H1 (cell line): ENCODE measurements around the gene GAS2L1.

ENCODE experiments used
- CTCF ChIP-seq, 3 experiments: IDR thresholded peaks; 1 replicate in 2 of 3; 2 replicates in 1 of 3; pipeline versions ENCODE4 v1.5.1 to v1.6.1; 2011; ENCODE audit warnings: low read length in 3 of 3, mild to moderate bottlenecking in 3 of 3, inconsistent platforms in 2 of 3, low read depth in 1 of 3, moderate library complexity in 1 of 3; ENCODE audit not compliant: insufficient read depth in 1 of 3; ENCODE audit errors: control extremely low read depth in 1 of 3
- JUND ChIP-seq: IDR thresholded peaks from 2 replicates; pipeline ENCODE4 v1.6.1; 2011; ENCODE audit warnings: mild to moderate bottlenecking, improper control_type of control experiment, low read length
- MAFK ChIP-seq: IDR thresholded peaks from 2 replicates; pipeline ENCODE4 v1.6.1; 2012; ENCODE audit warnings: low read depth, mild to moderate bottlenecking, improper control_type of control experiment, low read length
- POLR2A ChIP-seq, 2 experiments: IDR thresholded peaks; 1 replicate in 1 of 2; 2 replicates in 1 of 2; pipeline ENCODE4 v1.6.1; 2011; ENCODE audit warnings: low read depth in 2 of 2, low read length in 2 of 2, mild to moderate bottlenecking in 2 of 2; ENCODE audit errors: control extremely low read depth in 1 of 2
- RAD21 ChIP-seq, 2 experiments: IDR thresholded peaks in 1 of 2; conservative IDR thresholded peaks in 1 of 2; 2 replicates each; pipeline ENCODE4 v1.6.1; 2011; ENCODE audit warnings: low read depth in 2 of 2, low read length in 2 of 2, improper control_type of control experiment in 1 of 2, inconsistent platforms in 1 of 2, mild to moderate bottlenecking in 1 of 2, moderate library complexity in 1 of 2
- SRF ChIP-seq: IDR thresholded peaks from 2 replicates; pipeline ENCODE4 v1.6.1; 2011; ENCODE audit warnings: mild to moderate bottlenecking, low read depth, low read length, moderate library complexity

- TF ChIP-seq JUND, result no peak
- TF ChIP-seq MAFK, result no peak
- TF ChIP-seq SRF, result no peak
- TF ChIP-seq CTCF (IDR thresholded peaks at IDR 0.05; ENCODE audit: control extremely low read depth in 1 of 3, insufficient read depth in 1 of 3, low read depth in 1 of 3, low read length in 3 of 3), result no peak
- no peak; a peak in 1 of 3 replicates for TF ChIP-seq POLR2A (IDR thresholded peaks at IDR 0.05; ENCODE audit: control extremely low read depth in 1 of 2, low read depth in 2 of 2, low read length in 2 of 2)
- no peak for TF ChIP-seq RAD21 (IDR thresholded peaks at IDR 0.05 in 1 of 2, conservative IDR thresholded peaks at IDR 0.05 in 1 of 2; ENCODE audit: low read depth in 2 of 2, low read length in 2 of 2)
Measured at GRCh38 chr22:29257751-29258181, 48.7 kb upstream of the GAS2L1 start.
